HepG2 (cell line): ENCODE measurements around the gene DAB2IP. TPM values are rescaled to one million over a fixed set of nuclear protein-coding genes. Genes with fewer than 3 reads are reported as not detected.
A peak's percentile ranks its signal among the peaks of the same experiment; 100 is the strongest.

Experiments
- ARID2 ChIP-seq: sonication (generic); formaldehyde crosslinking; IDR thresholded peaks from 2 replicates; pipeline ENCODE4 v1.8.1; 2022; ENCODE audit warnings: mild to moderate bottlenecking, missing genetic modification reagents, borderline replicate concordance
- CBFB ChIP-seq: sonication (generic); formaldehyde crosslinking; IDR thresholded peaks from 2 replicates; pipeline ENCODE4 v1.4.0; 2020; ENCODE audit warnings: missing genetic modification reagents
- HBP1 ChIP-seq: IDR thresholded peaks from 2 replicates; pipeline ENCODE4 v1.6.1; 2016; ENCODE audit warnings: low read depth, control low read depth
- JUNB ChIP-seq: sonication (generic); formaldehyde crosslinking; IDR thresholded peaks from 2 replicates; pipeline ENCODE4 v1.8.0; 2022; ENCODE audit warnings: missing genetic modification reagents, mild to moderate bottlenecking, borderline replicate concordance
- MIXL1 ChIP-seq: IDR thresholded peaks from 2 replicates; pipeline ENCODE4 v1.6.1; 2016
- MLXIP ChIP-seq: sonication (generic); formaldehyde crosslinking; IDR thresholded peaks from 2 replicates; pipeline ENCODE4 v1.9.0; 2021; ENCODE audit warnings: missing genetic modification reagents, borderline replicate concordance
- NFKBIZ ChIP-seq: IDR thresholded peaks from 2 replicates; pipeline ENCODE4 v1.6.1; 2018; ENCODE audit warnings: missing genetic modification reagents, missing compliant biosample characterization
- NFYB ChIP-seq: sonication (generic); formaldehyde crosslinking; IDR thresholded peaks from 2 replicates; pipeline ENCODE4 v1.4.0; 2020; ENCODE audit warnings: missing genetic modification reagents
- STAT5B ChIP-seq: sonication (generic); formaldehyde crosslinking; IDR thresholded peaks from 2 replicates; pipeline ENCODE4 v1.4.0; 2020; ENCODE audit warnings: missing genetic modification reagents
- THRA ChIP-seq: sonication (generic); formaldehyde crosslinking; IDR thresholded peaks from 2 replicates; pipeline ENCODE4 v1.4.0; 2020; ENCODE audit warnings: missing genetic modification reagents, borderline replicate concordance
- ZBTB42 ChIP-seq: sonication (generic); formaldehyde crosslinking; IDR thresholded peaks from 2 replicates; pipeline ENCODE4 v1.5.0; 2020; ENCODE audit warnings: mild to moderate bottlenecking, missing genetic modification reagents
- ZNF20 ChIP-seq: sonication (generic); formaldehyde crosslinking; IDR thresholded peaks from 2 replicates; pipeline ENCODE4 v1.4.0; 2020; ENCODE audit warnings: mild to moderate bottlenecking, moderate library complexity, missing genetic modification reagents
- ZNF547 ChIP-seq: sonication (generic); formaldehyde crosslinking; IDR thresholded peaks from 2 replicates; pipeline ENCODE4 v1.5.1; 2020; ENCODE audit warnings: mild to moderate bottlenecking, missing genetic modification reagents
- ZNF616 ChIP-seq: sonication (generic); formaldehyde crosslinking; IDR thresholded peaks from 2 replicates; pipeline ENCODE4 v1.5.0; 2020; ENCODE audit warnings: low read depth, mild to moderate bottlenecking, missing genetic modification reagents
- ZNF678 ChIP-seq: sonication (generic); formaldehyde crosslinking; IDR thresholded peaks from 2 replicates; pipeline ENCODE4 v1.4.0; 2020; ENCODE audit warnings: mild to moderate bottlenecking, missing genetic modification reagents
- ZNF703 ChIP-seq: sonication (generic); formaldehyde crosslinking; IDR thresholded peaks from 2 replicates; pipeline ENCODE4 v1.5.1; 2020; ENCODE audit warnings: missing genetic modification reagents, mild to moderate bottlenecking, moderate library complexity, borderline replicate concordance
- ZNF878 ChIP-seq: sonication (generic); formaldehyde crosslinking; IDR thresholded peaks from 2 replicates; pipeline ENCODE4 v1.8.1; 2023; ENCODE audit warnings: mild to moderate bottlenecking, missing genetic modification reagents, moderate library complexity
- polyA plus RNA-seq, 8 experiments: library from polyadenylated mRNA; depleted of rRNA in 3 of 8; stranded (reverse) in 7 of 8; unstranded in 1 of 8; fragments of >200 nt; fragmentation: Illumina TruSeq in 4 of 8; extraction: Trizol in 4 of 8; gene quantifications; 2 replicates each; pipeline versions ENCODE4 v1.2.1 to v1.2.3, GENCODE V29; 2011 to 2016; ENCODE audit warnings: low read depth in 4 of 8, missing spikeins in 1 of 8, mixed read lengths in 1 of 8; ENCODE audit not compliant: insufficient read depth in 1 of 8
- total RNA-seq, 5 experiments: library from RNA; depleted of rRNA; stranded (reverse); fragments of >200 nt; fragmentation: Illumina TruSeq; extraction: Trizol; gene quantifications; 2 replicates each; pipeline ENCODE4 v1.2.3, GENCODE V29; 2016; ENCODE audit warnings: low read depth in 1 of 5
- TF ChIP-seq, protein P1 (sequence below): sonication (generic); formaldehyde crosslinking; conservative IDR thresholded peaks from 2 replicates; pipeline ENCODE4 v1.4.0; 2020; ENCODE audit warnings: missing genetic modification reagents
- TF ChIP-seq, protein P2 (sequence below): sonication (generic); formaldehyde crosslinking; IDR thresholded peaks from 2 replicates; pipeline ENCODE4 v1.4.0; 2020; ENCODE audit warnings: mild to moderate bottlenecking, missing genetic modification reagents, borderline replicate concordance

DAB2IP gene
- total and polyA plus RNA-seq, 2 of the 13 experiments (the other 11 are each of a cell fraction or from before 2014, with no cell fraction given) = 25.3 to 37.9 TPM

- TF ChIP-seq, protein P1, sequence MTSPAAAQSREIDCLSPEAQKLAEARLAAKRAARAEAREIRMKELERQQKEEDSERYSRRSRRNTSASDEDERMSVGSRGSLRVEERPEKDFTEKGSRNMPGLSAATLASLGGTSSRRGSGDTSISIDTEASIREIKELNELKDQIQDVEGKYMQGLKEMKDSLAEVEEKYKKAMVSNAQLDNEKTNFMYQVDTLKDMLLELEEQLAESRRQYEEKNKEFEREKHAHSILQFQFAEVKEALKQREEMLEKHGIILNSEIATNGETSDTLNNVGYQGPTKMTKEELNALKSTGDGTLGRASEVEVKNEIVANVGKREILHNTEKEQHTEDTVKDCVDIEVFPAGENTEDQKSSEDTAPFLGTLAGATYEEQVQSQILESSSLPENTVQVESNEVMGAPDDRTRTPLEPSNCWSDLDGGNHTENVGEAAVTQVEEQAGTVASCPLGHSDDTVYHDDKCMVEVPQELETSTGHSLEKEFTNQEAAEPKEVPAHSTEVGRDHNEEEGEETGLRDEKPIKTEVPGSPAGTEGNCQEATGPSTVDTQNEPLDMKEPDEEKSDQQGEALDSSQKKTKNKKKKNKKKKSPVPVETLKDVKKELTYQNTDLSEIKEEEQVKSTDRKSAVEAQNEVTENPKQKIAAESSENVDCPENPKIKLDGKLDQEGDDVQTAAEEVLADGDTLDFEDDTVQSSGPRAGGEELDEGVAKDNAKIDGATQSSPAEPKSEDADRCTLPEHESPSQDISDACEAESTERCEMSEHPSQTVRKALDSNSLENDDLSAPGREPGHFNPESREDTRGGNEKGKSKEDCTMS (CRISPR knock-in tag) = no peak
- TF ChIP-seq ZNF703 (CRISPR knock-in tag) = no peak
- no peak for TF ChIP-seq ZNF20 (CRISPR knock-in tag)
- TF ChIP-seq CBFB (CRISPR knock-in tag) = no peak
- TF ChIP-seq THRA = no peak
- TF ChIP-seq ZNF678 = no peak
- no peak for TF ChIP-seq MLXIP (CRISPR knock-in tag)
- TF ChIP-seq, protein P2, sequence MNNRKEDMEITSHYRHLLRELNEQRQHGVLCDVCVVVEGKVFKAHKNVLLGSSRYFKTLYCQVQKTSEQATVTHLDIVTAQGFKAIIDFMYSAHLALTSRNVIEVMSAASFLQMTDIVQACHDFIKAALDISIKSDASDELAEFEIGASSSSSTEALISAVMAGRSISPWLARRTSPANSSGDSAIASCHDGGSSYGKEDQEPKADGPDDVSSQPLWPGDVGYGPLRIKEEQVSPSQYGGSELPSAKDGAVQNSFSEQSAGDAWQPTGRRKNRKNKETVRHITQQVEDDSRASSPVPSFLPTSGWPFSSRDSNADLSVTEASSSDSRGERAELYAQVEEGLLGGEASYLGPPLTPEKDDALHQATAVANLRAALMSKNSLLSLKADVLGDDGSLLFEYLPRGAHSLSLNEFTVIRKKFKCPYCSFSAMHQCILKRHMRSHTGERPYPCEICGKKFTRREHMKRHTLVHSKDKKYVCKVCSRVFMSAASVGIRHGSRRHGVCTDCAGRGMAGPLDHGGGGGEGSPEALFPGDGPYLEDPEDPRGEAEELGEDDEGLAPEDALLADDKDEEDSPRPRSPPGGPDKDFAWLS (CRISPR knock-in tag) = no peak
- TF ChIP-seq NFYB (CRISPR knock-in tag) = no peak
- TF ChIP-seq STAT5B (CRISPR knock-in tag) = no peak
- TF ChIP-seq MIXL1 (CRISPR knock-in tag) = no peak
- peak; percentile 53; the same call in 1 of the 2 replicates for TF ChIP-seq ZNF547 (CRISPR knock-in tag)
- TF ChIP-seq JUNB (CRISPR knock-in tag) = no peak
- TF ChIP-seq HBP1 = no peak
- no peak for TF ChIP-seq ARID2 (CRISPR knock-in tag)
- TF ChIP-seq ZNF878 = no peak
- no peak for TF ChIP-seq ZBTB42 (CRISPR knock-in tag)
- no peak for TF ChIP-seq ZNF616 (CRISPR knock-in tag)
- no peak for TF ChIP-seq NFKBIZ (CRISPR knock-in tag)
Observed at GRCh38 chr9:121609822-121610637, 41.4 kb upstream of the DAB2IP start (continued).
